GM21526 (cell line): ENCODE results near the gene SNX5.

ENCODE experiments used
- ATAC-seq: cut with Tn5 transposase; IDR thresholded peaks from one replicate; pipeline ENCODE4 v1.9.1; 2021; ENCODE audit warnings: moderate library complexity; ENCODE audit not compliant: unreplicated experiment, low FRiP score

The SNX5 gene

GRCh38 chr20:17892189-17892938 is 76.2 kb downstream of the SNX5 start:
- no peak for ATAC-seq
